ENCODE data around the gene TTC23.
A peak's percentile ranks its signal among the peaks of the same experiment; 100 is the strongest.

The TTC23 gene, protein sequence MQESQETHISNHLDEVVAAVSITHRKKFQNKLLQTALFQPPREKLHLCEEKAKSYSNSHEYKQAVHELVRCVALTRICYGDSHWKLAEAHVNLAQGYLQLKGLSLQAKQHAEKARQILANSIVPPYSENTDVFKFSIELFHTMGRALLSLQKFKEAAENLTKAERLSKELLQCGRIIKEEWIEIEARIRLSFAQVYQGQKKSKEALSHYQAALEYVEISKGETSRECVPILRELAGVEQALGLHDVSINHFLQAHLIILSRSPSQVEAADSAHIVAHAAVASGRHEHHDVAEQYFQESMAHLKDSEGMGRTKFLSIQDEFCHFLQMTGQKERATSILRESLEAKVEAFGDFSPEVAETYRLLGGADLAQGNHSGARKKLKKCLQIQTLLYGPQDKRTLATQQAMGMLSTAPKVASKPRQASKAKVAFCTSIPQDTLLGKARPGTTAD

DNA sequence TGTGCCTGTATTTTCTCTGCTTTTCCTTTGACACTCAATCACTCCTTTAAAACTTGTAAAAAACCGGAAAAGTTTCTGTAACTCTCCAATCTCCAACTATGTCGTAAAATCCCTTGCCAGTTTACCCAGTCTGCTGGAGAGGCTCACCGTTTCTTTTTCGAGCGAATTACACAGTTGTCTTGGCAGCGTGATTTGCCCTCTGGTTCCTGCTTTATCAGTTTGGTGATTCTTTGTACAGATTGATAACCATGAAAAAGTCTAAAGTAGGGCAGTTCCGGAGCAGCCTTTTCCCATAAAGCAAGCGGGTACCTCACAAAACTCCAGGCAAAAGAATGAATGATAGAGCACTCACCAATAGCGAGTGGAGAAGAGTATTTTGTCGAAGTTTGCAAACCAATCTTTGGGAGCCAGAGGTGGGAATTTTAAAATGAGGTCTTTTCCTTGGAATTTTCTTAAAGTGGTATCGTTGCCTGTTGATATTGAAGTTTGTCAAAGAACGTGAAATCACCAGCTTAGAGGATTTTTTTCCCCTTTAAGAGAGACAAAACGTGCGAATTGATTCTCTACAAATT lies at the start of gene TTC23:
Gene TTC23, minus strand, starts transcription at position 312 of the 572 bp plus-strand sequence. CDS start 20,869 bp downstream, outside the sequence.
- DNase-seq: no peak

DNA sequence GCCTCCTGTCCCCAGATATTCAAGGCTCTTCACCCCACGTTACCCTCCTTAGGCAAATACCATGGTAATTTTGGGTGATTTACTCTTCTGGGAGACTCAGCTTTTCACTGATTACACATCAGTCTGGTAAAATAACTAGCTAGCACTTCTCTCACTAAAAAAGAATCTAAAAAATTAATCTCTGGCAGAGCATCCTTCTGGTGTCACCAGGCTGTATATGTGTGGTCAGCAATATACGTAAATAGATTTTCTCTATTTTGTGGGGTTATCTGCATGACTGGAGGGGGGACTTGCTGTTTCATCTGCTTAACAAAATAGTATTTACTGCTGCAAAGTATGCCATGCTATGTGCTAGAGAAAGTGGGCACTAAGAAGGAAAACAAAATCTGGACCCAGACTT lies 47.0 kb upstream of the TTC23 start:
- DNase-seq: no peak

DNA sequence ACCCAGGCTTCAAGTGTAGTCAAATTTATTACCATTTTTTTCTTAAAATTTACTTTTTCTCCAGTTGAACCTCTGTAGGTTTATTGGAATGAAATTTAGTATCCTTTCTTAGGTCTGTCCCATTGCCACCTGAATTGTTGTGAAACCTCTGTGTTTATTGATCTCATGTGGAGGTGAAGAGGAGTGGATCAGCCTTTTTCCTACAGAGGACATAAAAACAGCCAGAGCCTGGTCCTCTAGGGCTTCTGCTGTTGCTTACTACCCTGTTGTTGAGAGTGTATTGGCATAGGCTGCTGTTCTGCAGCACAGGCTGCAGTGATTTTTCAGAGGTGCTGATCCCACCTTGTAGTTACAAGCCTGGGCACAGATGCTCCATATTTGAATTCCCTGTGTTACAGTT lies 46.5 kb upstream of the TTC23 start:
- DNase-seq: no peak

DNA sequence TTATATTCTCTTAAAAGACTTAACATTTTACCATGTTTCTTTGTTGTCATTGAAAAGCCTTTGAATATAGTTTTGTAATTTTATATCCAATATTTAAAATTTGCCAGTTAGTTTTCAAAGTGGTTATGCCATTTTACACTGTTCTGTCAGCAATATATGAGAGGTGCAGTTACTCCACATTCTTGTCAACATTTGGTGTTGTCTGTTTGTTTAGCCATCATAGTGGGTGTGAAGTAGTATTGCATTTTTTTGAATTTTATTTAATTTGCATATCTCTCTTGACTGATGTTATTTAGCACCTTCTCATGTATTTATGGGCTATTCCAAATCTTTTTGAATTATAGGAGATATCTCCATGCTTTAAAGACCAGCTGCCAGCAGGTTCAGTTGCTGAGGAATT lies 42.3 kb upstream of the TTC23 start:
- no peak for DNase-seq

DNA sequence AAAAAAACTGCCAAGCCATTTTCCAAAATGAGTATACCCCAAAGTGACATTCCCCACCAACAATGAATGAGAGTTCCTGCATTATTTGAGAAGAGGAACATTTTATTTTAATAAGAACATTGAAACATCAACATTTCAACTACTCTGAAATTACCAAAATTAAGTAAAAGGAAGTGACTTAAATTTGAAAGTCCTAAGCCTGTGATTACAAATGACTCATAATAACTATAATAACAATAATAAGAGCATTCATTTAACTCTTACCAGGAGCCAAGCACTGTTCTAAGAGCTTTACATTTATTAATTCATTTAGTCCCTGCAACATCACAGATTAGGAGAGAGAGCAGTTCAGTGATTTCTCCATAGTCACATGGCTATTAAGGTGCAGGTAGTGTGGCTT lies 34.3 kb upstream of the TTC23 start:
- no peak for DNase-seq

DNA sequence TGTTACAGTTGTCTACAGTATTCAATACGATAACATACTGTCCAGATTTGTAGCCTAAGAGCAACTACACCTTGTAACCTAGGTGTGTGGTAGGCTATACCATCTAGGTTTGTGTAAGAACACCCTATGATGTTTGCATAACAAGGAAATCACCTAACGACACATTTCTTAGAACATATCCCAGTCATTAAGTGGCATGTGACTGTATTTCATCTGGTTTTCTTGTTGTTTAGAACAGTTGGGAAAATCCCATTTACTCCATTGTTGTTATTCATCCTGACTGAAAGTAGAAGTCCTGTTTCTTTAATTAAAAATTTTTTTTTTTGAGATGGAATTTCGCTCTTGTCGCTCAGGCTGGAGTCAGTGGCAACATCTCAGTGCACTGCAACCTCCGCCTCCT lies 33.2 kb upstream of the TTC23 start:
- DNase-seq: no peak

DNA sequence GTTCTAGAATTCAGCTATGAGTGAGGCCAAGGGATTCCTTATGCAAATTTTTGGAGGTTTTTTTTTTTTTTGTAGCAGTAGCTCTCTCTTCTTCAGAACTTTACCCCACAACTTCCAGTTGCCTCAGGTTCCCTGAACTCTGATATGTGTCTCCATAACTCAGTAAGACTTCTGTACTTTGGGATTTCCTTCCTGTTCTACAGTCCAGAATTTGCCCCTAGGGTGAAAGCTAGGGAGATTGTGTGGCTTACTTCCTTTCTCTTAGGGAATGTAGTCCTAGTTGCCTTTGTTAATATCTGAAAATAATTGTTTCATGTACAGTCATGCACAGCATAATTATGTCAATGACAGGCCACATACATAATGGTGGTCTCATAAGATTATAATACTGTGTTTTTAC lies 32.7 kb upstream of the TTC23 start:
- no peak for DNase-seq

DNA sequence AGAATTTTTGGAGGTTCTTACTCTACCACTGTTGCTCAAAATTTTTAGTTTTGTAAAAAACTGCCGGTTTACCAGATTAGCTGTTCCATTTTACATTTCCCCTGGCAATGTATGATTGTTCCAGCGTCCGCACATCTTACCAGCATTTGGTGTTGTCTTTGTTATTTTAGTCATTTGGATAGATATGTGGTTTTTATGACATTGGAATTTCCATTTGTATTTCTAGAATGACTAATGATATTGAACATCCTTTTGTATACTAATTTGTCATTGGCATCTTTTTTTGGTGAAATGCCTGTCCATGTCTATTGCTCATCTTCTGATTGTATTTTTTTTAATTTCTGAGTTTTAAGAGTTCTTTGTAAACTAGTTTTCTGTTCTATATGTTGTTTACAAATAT lies 30.4 kb upstream of the TTC23 start:
- no peak for DNase-seq

DNA sequence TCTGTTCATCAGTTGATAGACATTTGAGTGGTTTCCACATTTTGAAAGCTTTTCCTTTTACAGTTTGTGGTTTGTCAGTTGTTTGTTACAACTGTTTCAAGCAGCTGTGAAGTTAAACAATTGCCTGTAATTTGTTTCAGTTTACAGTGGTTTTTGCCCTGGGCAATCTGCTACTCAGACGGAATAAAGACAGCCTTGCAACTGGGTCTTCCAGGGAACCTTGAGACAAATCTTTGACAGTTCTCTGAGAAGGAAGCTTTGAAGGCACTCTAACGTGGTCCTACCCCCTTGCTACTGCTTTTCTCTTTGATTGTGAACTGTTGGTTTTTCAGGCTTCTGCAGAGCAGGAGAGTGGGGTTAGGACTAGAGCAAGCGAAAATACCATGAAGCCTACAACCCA lies 29.9 kb upstream of the TTC23 start:
- no peak for DNase-seq

DNA sequence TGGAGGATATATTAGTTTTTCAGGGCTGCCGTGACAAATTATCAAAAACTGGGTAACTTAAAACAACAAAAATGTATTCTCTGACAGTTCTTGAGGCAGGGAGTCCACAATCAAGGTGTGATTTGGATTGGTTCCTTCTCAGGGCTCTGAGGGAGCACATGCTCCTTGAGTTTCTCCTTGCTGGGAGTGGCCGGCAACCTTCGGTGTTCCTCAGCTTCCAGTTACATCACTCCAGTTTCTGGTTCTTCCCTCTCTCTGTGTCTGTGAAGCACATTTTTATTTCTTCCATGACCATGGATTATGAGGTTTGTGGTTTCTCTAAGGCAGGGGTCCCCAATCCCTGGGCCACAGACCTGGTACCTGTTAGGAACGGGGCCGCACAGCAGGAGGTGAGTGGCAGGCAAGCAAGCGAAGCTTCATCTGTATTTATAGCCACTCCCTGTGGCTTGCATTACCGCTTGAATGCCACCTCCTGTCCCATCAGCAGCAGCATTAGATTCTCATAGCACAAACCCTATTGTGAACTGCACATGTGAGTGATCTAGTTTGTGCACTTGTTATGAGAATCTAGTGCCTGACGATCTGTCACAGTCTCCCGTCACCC lies 26.2 kb upstream of the TTC23 start:
- no peak for DNase-seq

DNA sequence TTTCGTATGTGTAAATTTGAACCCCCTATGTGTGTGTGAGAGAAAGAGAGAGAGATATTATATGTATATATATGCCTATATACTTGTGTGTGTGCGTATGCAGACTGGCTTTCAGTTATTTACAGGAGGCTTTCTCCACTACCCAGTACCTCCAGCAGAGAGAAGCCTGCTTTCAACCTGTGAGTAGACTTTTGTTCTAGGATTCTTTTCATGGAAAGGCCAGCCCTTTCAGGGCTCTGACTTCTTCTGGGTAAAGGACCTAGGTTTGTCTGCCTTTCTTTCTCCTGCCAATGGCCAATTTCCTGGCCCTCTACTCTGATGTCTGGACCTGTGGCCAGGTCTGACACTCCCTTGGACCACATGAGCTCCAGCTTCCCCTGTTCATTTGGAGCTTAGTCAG lies 25.7 kb upstream of the TTC23 start:
- no peak for DNase-seq

DNA sequence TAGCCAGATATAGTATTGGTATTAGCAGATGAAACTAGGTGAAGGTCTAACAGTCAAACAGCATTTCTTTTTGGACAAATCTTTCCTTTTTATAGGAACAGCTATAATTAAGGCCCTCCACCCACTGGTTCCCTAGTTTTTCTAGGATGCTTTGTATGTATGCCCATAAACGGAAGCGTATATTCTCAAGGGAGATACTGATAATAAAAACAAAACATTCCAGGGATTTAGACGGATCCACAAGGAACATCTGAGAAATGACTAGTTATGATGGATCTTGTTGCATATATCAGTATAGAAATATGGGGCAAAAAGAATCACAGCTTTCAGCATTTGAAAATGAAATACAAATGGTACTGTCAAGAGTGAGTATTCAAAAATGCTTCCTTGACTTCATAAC lies 24.4 kb upstream of the TTC23 start:
- no peak for DNase-seq

DNA sequence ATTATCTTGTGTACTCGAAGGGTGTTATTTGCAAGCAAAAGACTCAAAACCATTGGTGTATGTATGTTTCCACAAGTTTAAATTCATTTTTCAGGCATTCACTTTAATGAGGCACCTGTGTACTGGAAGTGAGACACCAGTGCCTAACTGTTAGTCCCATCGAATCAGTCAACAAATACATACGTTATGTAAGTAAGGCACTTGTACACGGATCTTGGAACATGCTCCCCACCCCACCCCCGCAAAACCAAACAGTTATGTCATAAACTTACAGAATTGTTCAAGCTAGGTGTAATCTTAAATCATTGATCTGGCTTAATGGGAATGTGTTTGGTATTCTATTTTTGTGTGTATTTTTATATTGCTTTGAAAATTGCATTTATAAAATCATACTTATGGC lies 19.1 kb upstream of the TTC23 start:
- no peak for DNase-seq

DNA sequence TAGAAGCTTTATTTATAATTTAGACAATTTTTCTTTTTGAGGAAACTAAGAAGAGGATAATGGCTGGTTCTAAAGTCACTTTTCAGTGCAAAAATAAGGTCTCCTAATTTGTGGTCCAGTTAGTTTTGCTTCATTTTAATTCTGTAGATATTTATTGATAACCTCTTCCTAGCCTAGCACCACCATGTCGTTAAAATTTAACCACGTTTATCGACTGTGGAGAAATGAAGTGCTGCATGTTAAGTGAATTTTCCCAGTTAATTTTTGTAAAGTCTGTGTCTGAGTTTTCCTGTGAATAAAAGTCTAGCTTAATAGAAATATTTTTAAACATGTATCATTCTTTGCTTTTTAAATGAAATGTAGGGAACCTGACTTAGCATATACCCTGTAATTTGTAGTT lies 18.6 kb upstream of the TTC23 start:
- DNase-seq: no peak

DNA sequence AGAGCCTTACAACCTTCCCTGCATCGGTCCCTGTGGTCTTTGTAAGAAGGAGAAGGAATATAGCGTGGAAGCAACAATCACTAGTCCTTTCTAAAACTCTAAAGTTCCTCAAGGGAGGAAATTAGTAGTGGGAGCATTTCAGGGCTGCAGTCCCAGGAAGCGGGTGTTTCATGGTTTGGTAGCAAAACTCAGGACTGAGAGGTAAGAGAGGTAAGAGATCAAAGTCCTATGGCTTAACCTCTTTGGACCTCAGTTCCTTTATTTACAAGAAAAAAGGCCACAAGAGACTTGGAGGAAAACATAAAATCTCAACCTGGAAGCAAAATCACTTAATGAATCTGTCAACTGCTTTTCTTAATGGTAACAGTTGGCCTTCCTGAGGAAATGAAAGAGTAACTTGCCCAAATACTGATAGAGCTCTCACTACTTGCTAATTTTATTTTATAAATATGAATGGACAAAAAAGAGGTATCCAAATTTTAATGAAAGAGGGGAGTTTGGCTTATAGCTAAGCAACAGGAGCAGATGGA lies 16.2 kb upstream of the TTC23 start:
- no peak for DNase-seq

DNA sequence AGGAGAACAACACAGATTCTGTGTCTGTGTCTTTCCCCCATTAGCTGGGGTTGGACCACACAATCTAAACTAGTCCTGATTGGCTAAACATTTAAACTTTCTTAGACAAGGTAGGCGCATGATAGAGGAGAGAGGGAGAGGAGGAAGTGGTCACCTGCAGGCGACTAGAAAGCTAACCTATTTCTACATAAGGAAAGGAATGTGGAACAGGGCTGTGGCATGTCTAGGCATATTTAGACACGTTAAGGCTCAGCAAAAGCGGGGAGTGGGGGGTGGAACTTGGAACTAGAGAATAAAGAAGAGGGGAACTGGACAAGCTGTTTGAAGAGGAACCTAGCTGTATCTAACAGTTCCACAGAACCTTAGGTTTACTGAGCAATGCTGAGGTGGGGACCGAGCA lies 14.7 kb upstream of the TTC23 start:
- no peak for DNase-seq

DNA sequence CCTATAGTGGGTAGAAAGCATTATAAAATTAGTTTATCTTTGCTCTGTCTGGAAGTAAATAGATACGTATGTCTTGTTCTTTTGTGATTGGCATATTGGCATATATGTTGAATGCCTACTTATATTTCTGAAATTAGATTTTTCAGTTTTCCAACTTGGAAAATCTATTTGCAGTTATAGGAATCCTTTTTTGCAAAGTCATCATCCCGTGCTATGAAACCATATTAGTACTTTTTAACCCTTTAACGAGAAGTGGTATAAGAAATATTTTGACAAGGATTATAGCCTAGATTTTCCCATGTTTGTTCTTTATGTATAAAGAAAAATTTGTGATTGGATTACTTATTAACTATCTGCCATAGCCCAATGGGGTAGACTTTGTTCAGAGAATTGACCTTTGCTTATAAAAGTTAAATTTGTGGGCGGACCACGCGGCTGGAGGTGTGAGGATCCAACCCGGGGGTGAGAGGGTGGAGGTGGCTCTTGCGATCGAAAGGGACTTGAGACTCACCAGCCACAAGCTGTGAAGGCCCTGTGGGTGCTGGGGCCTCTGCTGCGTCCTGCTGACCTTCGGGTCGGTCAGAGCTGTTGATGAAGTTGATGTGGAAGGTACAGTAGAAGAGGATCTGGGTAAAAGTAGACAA lies 7.8 kb upstream of the TTC23 start:
- DNase-seq: no peak

DNA sequence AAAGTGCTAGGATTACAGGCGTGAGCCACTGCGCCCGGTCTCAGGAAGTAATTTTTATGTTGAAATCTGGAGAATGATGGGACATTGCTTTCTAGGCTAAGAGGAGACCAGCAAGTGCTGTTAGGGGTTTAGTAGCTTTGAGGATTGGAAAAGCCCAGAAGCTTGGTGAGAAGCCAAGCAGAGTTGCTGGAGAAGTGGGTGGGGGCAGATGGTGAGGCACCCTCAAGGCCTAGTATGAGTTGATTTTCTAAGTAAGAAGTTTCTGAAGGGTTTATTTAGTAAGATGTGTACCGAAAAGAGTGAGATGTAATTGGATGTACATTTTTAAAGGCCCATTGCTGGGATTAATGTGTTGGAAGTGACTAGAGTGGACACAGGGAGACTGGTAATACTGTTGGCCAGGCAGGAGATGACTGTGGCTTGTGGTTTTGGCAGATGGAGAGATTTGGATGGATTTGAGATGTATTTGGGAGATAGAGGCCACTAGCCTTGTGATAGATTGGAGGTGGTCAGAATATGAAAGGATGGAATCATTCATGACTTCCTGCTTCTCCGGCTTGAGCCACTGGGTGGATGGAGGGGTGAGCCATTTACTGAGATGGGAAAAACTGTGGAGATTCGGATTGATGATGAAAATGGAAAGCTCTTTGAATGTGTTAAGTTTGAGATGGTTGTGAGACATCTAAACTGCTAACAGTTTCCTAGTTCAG lies 4.2 kb upstream of the TTC23 start:
- DNase-seq: no peak

DNA sequence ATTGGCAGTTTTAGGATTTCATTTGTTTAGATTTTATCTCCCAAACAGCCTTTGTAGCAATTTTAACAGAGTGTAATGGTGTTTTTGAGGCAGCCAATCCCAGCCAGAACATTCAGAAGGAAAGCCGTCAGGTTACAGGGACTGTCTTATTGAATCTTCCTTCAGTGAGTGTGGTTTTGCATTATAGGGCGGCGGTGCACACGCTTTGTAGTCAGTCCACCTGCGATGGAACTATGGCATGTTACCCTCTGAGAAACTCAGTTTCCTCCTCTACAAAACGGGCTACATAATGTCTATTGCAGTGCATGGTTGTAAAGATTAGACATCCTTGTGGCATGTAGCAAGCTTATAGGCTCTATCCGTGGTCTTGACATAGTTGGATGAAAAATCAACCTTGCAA lies 2.9 kb upstream of the TTC23 start:
- no peak for DNase-seq

DNA sequence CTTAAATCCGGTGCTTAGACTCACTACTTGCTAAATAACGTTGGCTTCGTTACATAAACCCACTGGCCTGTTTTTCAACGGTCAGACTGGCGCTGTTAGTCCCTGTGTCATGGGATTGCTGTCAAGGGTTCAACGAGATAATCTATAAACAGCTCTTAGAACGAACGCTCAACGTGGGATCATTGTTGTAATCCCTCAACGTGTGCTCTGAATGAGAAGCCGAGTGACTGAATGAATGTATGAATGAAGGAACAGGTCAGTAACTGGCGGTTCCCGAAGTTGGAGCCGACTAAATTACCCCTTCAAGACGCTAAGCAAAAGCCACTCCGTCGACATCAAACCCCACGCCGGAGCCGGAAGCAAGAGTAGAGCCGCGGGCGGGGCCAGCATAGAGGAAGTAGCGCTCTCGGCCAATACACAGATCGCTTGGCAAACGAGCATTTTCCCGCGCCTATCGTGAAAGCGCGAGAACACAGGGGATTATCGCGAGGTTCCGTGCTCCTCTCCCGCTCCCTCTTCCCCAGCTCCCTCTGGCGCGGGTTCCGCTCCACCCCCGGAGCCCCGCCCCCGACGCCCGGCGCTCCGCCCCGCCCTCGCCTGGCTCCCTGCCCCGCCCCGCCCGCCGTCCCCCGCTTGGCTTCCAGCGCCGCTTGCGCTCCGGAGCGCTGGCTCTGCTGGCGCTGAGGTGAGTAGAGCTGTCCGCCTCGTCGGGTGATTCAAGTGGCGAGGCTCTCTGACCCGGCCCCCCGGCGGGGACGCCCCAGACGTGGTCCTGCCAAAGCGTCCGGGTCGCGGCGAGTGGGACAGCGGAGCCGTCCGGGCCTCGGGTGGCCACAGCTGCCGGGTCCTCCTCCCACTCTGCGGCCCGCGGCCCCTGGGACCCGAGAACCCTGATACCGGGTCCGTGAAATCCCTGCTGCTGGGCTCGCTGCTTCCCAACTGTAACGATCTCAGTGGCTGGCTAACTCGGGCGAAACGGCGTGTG lies 1.8 kb upstream of the TTC23 start, which contains the start of gene LRRC28:
Gene LRRC28, plus strand, starts transcription at position 625 of the 985 bp plus-strand sequence. CDS start 4,477 bp downstream, outside the sequence.
- DNase-seq: peak; percentile 93

DNA sequence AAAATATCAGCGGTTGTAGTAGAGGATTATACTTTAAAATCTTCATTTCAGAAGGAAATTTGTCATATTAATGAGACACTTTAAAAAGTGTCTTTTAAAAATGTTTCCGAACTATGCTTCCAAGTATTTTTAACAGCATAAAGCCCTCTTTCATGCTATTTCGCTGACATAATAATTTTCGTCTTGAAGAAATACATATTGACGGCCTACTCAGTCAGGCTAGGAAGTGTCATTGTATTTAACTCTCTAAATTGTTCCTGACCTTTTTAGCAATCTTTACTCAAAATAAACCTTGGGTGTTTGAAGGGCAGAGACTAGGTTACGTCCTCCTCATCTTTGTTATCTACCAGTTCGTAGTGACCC lies 1.1 kb upstream of the TTC23 start:
- DNase-seq: no peak

DNA sequence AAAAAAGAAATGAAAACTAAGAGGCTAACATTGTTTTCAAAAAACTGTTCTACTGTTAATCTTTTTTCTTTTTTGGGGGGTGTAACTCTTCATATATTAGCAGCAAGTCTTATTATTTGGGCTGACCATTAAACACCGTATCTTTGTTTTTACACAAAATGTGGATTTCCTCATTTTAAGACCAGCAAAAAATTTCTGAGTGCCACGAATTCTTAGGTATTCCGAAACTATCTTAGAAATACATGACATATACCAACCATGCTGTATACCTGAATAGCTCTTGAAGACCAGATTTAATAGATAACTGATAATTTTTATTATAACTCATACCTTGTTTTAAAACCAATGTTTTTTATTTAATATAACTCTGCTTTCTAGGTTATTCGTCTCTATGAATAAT lies 620 bp upstream of the TTC23 start:
- no peak for DNase-seq
